NCI-H2081 treated with DMSO at 0.1 percent for 48 hours (cell line): ENCODE results near the gene GET4.
"Not testable (repeated sequence)": the region's sequence is repeated elsewhere in the genome, so short reads cannot be mapped to it uniquely, and the experiment has no call there.

Experiments
- DNase-seq: peaks from one replicate; lab custom pipeline; 2025; lab: John Stamatoyannopoulos, UW

GET4 gene

GRCh38 chr7:916291-916941, 40.1 kb downstream of the GET4 start:
- DNase-seq, result no peak

DNA sequence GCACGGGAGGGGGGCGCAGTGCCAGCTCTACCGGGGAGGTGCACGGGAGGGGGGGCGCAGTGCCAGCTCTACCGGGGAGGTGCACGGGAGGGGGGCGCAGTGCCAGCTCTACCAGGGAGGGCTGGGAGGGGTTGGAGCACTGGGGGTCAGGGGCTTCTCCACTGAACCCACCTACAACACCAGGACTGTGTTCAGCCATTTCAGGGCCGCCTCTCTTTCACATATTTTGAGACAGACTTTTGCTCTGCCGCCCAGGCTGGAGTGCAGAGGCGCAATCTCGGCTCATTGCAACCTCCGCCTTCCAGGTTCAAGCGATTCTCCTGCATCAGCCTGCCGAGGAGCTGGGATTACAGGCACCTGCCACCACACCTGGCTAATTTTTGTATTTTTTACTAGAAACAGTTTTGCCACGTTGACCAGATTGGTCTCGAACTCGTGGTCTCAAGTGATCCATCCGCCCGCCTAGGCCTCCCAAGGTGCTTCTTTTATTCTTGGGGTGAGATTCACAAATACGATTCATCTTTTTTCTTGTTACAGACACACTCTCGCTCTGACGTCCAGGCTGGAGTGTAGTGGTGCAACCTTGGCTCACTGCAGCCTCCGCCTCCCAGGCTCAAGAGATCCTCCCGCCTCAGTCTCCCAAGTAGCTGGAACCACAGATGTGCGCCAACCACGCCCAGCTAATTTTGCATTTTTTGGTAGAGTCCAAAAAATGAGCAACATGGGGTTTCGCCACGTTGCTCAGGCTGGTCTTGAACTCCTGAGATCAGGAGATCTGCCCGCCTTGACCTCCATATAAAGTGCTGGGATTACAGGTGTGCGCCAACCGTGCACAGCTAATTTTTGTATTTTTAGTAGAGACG, 41.1 kb downstream of the GET4 start:
- no peak for DNase-seq

DNA sequence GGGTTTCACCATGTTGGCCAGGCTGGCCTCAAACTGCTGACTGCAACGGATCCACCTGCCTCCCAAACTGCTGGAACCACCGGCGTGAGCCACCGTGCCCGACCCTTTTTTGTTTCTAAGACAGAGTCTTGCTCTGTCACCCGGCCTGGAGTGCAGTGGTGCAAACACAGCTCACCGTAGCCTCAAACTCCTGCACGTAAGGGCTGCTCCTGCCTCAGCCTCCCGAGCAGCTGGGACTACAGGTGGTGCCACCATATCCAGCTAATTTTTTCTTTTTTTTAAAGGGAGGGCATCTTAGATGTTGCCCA, 41.7 kb downstream of the GET4 start:
- DNase-seq, result no peak

DNA sequence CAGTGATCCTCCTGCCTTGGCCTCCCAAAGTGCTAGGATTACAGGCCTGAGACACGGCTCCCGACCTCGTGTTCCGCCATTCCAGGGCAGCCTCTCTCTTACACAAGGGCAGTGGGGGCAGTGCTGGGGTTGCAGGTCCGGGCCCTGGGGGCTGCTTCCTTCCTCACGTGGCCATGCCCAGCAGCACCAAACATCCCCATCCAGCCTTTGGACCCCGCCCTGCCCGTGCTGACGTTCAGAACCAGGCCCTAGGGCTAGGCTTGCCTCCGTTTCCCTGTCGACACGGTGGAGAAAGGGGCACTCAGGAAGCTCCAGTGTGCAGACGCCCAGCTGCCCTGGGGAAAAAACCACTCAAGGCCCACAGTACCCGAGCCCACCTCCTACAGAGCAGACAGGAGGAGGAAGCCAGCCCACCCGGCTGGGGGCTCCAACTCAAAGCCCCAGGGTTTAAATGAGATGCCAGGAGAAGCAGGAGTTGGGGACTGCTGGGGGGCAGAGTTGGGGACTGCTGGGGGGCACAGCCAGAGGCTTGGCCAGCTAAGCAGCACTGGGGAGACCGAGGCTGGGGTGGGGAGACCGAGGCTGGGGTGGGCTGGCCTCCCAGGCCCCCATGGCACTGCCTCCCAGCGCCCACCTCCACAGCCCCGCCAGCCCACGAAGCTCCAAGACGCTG, 42.2 kb downstream of the GET4 start:
- DNase-seq, result no peak

GRCh38 chr7:919114-919442, 42.7 kb downstream of the GET4 start:
- DNase-seq, result no peak

GRCh38 chr7:919924-920341, 43.6 kb downstream of the GET4 start:
- DNase-seq, result no peak

GRCh38 chr7:920351-921070, 44.2 kb downstream of the GET4 start:
- DNase-seq, result no peak

DNA sequence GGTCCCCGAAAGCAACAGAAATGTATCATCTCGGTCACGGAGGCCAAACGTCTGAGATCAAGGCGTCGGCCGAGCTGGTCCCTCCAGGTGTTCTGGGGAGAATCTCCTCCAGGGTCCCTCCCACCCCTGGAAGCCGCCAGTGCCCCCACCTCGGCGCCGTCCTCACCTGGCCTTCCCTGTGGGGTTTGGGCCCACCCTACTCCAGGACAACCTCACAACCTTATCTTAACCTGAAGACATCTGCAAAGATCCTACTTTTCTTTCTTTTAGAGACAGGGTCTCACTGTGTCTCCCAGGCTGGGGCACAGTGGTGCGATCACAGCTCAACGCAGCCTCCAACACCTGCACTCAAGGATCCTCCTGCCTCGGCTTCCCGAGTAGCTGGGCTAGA, 44.7 kb downstream of the GET4 start:
- DNase-seq, result no peak

- DNase-seq, result no peak
Measured at GRCh38 chr7:921581-922333, 45.4 kb downstream of the GET4 start.

GRCh38 chr7:922334-923107, 46.2 kb downstream of the GET4 start:
- DNase-seq, result no peak

DNA sequence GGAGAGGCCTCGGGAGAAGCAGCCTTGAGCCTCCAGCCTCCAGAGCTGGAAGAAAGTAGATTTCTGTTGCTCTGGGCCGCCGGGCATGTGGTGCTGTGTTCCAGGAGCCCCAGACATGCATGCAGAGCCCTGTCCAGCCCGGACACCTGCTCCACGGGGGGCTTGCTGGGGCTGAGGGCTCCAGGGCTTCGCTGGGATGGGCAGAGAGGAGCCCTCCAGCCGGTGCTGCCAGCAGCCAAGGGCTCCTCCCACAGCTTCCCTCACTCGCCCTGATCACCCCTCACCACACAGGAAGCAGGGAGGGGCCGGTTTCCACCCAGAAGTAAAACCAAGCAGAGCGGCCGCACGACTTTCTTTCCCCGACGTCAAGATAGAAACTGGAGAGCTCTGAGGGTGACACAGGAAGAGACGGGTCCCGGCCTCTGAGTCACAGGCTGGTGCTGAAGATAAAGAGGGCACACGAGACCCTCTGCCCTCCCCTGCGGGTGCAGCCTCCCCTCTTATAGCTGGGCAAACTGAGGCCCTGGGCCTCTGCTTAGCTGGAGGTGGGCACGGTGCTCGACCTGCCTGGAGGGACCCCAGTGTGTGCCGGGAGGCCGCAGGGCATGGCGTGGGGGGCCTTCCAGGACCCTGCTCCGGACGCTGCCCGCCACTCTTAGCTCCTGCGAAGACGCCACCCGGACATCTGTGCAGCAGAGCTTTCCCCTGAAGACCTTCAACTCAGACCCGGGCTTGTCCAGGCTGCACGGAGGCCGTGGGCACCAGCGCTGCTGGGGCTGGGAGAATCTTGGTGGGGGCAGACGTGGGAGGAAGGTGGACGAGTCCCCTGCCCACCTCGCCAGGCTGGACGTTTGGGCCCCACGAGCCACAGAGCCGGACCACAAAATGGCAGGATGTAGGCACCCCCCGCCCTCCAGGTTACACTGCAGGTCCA, 47.0 kb downstream of the GET4 start:
- no peak for DNase-seq

DNA sequence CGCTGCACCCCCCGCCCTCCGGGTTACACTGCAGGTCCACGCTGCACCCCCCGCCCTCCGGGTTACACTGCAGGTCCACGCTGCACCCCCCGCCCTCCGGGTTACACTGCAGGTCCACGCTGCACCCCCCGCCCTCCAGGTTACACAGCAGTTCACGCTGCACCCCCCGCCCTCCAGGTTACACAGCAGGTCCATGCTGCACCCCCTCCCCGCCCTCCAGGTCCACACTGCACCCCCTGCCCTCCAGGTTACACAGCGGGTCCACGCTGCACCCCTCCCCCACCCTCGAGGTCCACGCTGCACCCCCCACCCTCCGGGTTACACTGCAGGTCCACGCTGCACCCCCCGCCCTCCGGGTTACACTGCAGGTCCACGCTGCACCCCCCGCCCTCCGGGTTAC, 47.7 kb downstream of the GET4 start:
- not testable (repeated sequence) for DNase-seq

DNA sequence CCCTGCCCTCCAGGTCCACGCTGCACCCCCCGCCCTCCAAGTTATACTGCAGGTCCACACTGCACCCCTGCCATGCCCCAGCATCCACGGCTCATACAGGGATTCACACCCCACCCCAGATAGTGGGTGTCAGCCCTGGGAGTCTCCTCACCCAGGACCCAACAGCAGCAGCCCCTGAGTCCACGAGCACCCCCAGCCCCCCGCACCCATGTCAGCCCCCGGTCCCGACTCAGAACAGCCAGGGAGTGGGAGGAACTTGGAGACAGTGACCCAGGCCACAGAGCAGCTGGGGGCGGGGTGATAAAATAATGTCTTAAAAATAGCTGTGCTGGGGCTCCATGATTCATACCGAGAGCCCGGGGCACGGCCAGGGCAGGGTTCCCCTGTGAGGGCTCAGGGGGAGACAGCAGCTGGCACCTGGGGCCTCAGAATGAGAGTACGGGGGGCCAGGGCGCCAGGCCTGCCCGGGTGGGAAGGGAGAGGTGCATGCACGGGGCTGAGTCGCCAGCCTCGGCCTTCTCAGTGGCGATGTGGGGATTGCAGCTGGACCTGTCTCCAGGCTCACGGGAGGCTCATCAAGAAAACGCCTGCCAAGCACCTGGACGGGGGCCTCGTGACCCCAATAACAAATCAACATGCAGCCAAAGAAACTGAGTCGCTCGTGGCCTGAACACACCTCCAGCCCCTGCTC, 48.3 kb downstream of the GET4 start:
- DNase-seq, result no peak

DNA sequence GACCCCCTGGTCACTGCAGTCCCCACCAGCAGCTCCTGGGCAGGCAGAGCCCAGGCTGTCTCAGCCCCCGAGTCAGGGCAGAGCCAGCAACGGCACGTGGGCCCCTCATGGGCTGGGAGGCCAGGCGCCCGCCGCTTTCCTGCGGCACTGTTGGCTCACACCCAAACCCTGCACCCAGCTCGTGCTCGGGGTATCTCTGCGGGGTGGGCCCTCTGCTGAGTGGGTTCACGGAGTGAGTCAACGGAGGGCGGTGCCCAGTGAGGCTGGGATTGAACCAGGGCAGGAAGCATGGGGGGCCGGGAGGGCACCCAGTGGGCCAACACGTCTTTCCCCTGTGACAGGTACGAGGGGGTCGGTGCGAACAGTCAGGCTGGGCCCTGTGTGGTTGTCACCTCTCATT, 49.2 kb downstream of the GET4 start:
- no peak for DNase-seq

DNA sequence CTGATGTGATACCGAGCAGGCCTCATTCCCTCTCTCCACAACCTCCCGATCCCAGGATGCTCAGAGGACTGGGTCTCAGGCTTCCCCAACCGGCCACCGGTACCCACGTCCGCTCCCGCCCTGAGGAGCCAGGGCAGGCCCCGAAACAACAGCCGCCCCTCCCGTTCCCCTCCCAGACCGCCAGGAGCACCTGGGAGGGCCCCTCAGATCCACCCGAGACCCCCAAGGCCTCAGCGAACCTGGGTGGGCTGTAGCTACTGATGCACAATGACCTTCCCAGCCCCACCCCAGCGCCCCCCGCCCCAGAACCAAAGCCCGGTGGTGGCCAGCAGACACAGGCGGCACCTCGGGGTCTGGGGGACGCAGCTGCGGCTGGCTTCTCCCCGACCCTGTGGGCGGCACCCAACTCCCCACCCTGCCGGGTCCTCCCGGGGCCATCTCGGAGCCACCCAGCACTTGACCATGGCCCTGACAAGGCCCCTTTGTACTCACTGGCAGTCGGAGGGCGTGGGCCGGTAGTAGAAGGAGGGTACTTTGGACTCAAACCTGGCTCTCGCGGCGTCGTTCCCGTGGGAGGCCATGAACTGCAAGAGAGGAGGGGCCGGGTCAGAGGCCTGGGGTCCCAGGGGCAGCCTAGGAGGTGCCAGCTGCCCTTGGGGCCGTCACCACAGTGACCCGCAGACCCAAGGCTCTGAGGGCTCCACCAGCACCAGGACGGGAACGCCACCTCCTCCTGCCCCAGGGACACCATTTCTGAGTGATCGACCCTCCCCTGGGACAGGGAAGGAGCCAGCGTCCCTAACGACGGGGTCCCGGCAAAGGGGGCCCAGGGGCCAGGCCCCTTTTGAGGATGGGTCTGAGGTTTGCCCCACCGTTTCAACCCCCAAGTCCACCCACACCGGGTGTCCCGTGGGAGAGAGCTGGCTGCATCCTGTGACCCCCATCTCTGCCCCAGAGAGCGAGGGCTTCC, 50.0 kb downstream of the GET4 start:
- no peak for DNase-seq

GRCh38 chr7:927031-927671, 50.8 kb downstream of the GET4 start:
- DNase-seq, result no peak

- DNase-seq, result no peak
Measured at GRCh38 chr7:929311-929711, 53.0 kb downstream of the GET4 start.
